Esophagus squamous epithelium (tissue), 5 donors: ENCODE data around the gene MRPL33. TPM values are rescaled to one million over a fixed set of nuclear protein-coding genes. Genes with fewer than 3 reads are reported as not detected.
A peak's percentile ranks its signal among the peaks of the same experiment; 100 is the strongest.

Experiments used
- DNase-seq: peaks from one replicate; lab custom pipeline; 2025; lab: John Stamatoyannopoulos, UW
- H3K27ac ChIP-seq, 4 donors: fragments of 200-600 bp; sonication (generic); one replicate each; pipeline ENCODE4 v1.5.1; 2016 to 2019; ENCODE audit warnings: mild to moderate bottlenecking in 1 of 4
- H3K27me3 ChIP-seq, 4 donors: fragments of 200-600 bp; sonication (generic); 1 replicate in 3 of 4; 2 replicates in 1 of 4; pipeline versions ENCODE4 v1.5.1 to v1.6.0; 2017 to 2021; ENCODE audit warnings: antibody characterized with exemption in 1 of 4
- H3K36me3 ChIP-seq, 3 donors: fragments of 200-600 bp; sonication (generic); one replicate each; pipeline ENCODE4 v1.5.1; 2016 to 2019
- H3K4me1 ChIP-seq, 3 donors: fragments of 200-600 bp; sonication (generic); one replicate each; pipeline ENCODE4 v1.5.1; 2017 to 2019
- H3K4me3 ChIP-seq, 4 donors: fragments of 200-600 bp; sonication (generic); 1 replicate in 3 of 4; 2 replicates in 1 of 4; pipeline ENCODE4 v1.5.1; 2016 to 2019; ENCODE audit warnings: mild to moderate bottlenecking in 2 of 4, moderate library complexity in 1 of 4
- H3K9me3 ChIP-seq, 3 donors: fragments of 200-600 bp; sonication (generic); one replicate each; pipeline ENCODE4 v1.5.1; 2016 to 2019
- POLR2A ChIP-seq, 4 donors: fragments of 450-650 bp; IDR thresholded peaks; one replicate each; pipeline ENCODE4 v1.6.1; 2017; ENCODE audit warnings: antibody characterized with exemption in 4 of 4, mild to moderate bottlenecking in 4 of 4, moderate library complexity in 3 of 4
- WGBS, 2 donors: methylation state at CpG; one replicate each; pipeline ENCODE4 v1.1.5; 2018; 5-methylcytosine and 5-hydroxymethylcytosine counted together
- intact Hi-C: fragments of 100-400 bp; cut with DNase I; formaldehyde crosslinking; loops from one replicate; pipeline ENCODE4 v1.15.0; 2022
- total RNA-seq, 4 donors: library from RNA; depleted of rRNA; stranded (reverse); fragments of >200 nt; gene quantifications; one replicate each; pipeline ENCODE4 v1.1.0, GENCODE V29; 2016
- TF ChIP-seq, protein P1 (sequence below), 6 experiments: fragments of 450-650 bp in 4 of 6; fragments of 200-600 bp in 2 of 6; sonication (generic) in 2 of 6; IDR thresholded peaks; one replicate each; pipeline ENCODE4 v1.5.1; 2016 to 2019; ENCODE audit warnings: antibody characterized with exemption in 6 of 6, mild to moderate bottlenecking in 4 of 6, moderate library complexity in 4 of 6
- donor health status: DM: yes; HTN: yes; CAD: no.

MRPL33 gene
- total RNA-seq, 4 donors from 2014 or later = 50.4 to 114 (median 70.9) TPM

DNA sequence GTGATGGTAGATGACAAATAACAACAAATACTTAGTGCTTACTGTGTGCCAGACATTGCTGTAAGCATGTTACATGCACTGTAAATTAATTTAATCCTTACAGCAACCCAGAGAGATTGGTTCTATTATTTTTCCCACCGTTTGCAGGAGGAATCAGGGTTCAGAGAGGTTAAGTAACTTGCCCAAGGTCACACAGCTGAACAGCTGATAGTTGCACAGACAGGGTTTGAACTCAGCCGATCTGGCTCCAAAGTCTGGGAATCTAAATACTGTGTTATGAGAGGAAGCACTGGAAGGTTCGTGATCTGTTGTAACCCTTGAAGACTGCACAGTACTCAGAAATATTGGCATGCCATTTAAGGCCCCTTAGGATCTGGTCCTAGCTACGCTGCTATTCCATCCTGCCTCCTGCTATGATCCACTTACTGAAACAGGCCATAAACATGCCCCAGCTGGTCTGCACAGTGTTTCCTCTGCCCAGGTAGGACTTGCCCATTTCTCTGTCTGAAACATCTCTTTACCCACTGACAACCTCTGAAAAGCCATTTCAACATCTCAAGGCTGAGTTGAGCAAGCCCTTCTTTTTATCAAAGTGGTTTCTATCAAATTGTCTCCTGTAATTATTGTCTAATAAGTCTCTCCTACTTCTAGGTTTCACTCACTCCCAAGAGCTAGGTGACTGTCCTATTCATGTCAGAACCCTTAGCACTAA, 40.4 kb upstream of the MRPL33 start:
- no peak overlapping the region for H3K4me3 ChIP-seq
- H3K36me3 ChIP-seq = no peaks in the 10 kb centered on the region
- TF ChIP-seq POLR2A (IDR thresholded peaks at IDR 0.05) = no peak
- TF ChIP-seq, protein P1, sequence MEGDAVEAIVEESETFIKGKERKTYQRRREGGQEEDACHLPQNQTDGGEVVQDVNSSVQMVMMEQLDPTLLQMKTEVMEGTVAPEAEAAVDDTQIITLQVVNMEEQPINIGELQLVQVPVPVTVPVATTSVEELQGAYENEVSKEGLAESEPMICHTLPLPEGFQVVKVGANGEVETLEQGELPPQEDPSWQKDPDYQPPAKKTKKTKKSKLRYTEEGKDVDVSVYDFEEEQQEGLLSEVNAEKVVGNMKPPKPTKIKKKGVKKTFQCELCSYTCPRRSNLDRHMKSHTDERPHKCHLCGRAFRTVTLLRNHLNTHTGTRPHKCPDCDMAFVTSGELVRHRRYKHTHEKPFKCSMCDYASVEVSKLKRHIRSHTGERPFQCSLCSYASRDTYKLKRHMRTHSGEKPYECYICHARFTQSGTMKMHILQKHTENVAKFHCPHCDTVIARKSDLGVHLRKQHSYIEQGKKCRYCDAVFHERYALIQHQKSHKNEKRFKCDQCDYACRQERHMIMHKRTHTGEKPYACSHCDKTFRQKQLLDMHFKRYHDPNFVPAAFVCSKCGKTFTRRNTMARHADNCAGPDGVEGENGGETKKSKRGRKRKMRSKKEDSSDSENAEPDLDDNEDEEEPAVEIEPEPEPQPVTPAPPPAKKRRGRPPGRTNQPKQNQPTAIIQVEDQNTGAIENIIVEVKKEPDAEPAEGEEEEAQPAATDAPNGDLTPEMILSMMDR (IDR thresholded peaks at IDR 0.05) = no peak
- no peak for DNase-seq
- WGBS, 2 donors = 24 to 33% methylated on average over 4 of the region's 4 CpGs
- no peaks in the 10 kb centered on the region for H3K27me3 ChIP-seq
- H3K9me3 ChIP-seq = no peaks in the 10 kb centered on the region
- H3K4me1 ChIP-seq = peaks cover 5 to 62% (median 33%) of the 10 kb centered on the region in 3 donors
- intact Hi-C loops = no loop called here
- H3K27ac ChIP-seq = peak overlapping the region in 3 of 4 donors; percentile 30 to 66 (median 42)

DNA sequence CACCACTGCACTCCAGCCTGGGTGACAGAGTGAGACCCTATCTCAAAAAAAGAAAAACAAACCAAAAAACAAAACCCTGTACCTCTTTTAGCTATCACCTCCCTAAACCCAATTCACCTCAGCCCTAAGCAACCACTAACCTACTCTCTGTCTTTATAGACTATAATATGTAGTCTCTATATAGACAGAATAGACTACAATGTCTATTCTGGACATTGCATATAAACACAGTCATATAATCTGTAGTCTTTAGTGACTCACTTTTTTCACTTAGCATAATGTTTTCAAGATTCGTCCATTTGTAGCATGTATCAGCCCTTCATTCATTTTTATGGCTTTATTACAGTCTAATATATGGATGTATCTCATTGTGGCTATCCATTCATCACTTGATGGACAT, 37.2 kb upstream of the MRPL33 start:
- H3K36me3 ChIP-seq = no peaks in the 10 kb centered on the region
- 53 to 78% methylated on average over 1 of the region's 1 CpG for WGBS, 2 donors
- no peak overlapping the region for H3K4me3 ChIP-seq
- peaks cover 6 to 64% (median 32%) of the 10 kb centered on the region in 3 donors for H3K4me1 ChIP-seq
- H3K9me3 ChIP-seq = no peaks in the 10 kb centered on the region
- no peaks in the 10 kb centered on the region for H3K27me3 ChIP-seq
- DNase-seq = no peak
- peak overlapping the region in 1 of 4 donors; percentile 88 for H3K27ac ChIP-seq
- TF ChIP-seq, protein P1 (IDR thresholded peaks at IDR 0.05) = no peak
- TF ChIP-seq POLR2A (IDR thresholded peaks at IDR 0.05) = no peak
- intact Hi-C loops = no loop called here

DNA sequence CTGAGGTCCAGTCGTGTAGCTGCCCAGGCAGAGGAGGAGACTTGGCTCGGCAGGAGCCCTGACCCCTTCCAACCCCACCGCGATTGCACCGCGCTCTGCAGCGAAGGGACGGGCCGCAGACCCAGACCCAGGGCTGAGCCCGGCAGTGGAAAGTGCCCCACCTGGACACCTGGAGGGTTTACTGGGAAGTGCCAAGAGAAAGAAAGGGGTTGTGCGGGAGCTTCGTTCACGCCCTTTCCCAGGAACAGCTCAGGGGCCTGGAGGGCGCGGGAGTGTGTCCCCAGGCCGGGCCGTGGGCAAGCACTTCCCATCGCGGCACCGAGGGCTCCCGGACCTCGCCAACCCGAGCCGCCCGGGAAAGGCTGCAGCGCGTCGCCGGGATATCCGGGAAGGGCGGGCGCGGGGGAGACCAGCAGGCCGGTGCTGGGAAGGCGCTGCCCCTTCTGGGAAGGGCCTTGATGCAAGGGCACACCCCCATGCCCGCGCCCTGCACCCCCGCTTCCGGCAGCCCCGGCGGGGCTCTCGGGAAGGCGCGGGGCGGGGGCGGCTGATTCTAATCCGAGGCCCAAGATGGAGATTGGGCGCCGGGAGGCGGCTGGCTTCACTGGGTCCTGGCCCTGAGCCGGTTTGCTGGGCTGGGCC, 36.1 kb upstream of the MRPL33 start:
- H3K4me1 ChIP-seq = peaks cover 6 to 53% (median 26%) of the 10 kb centered on the region in 3 donors
- H3K27ac ChIP-seq = peak overlapping the region; percentile 85 to 88 (median 87)
- peak overlapping the region; percentile 40 to 68 (median 54) for H3K4me3 ChIP-seq
- TF ChIP-seq POLR2A (IDR thresholded peaks at IDR 0.05) = peak in 2 of 4 donors; percentile 48 to 69
- TF ChIP-seq, protein P1 (IDR thresholded peaks at IDR 0.05) = peak in 2 of 6 experiments; percentile 8 to 36
- no peaks in the 10 kb centered on the region for H3K36me3 ChIP-seq
- no peak for DNase-seq
- WGBS, 2 donors = 0 to 8% methylated on average over 1 to 9 of the region's 51 CpGs
- intact Hi-C loops = no loop called here
- H3K27me3 ChIP-seq = no peaks in the 10 kb centered on the region
- no peaks in the 10 kb centered on the region for H3K9me3 ChIP-seq

DNA sequence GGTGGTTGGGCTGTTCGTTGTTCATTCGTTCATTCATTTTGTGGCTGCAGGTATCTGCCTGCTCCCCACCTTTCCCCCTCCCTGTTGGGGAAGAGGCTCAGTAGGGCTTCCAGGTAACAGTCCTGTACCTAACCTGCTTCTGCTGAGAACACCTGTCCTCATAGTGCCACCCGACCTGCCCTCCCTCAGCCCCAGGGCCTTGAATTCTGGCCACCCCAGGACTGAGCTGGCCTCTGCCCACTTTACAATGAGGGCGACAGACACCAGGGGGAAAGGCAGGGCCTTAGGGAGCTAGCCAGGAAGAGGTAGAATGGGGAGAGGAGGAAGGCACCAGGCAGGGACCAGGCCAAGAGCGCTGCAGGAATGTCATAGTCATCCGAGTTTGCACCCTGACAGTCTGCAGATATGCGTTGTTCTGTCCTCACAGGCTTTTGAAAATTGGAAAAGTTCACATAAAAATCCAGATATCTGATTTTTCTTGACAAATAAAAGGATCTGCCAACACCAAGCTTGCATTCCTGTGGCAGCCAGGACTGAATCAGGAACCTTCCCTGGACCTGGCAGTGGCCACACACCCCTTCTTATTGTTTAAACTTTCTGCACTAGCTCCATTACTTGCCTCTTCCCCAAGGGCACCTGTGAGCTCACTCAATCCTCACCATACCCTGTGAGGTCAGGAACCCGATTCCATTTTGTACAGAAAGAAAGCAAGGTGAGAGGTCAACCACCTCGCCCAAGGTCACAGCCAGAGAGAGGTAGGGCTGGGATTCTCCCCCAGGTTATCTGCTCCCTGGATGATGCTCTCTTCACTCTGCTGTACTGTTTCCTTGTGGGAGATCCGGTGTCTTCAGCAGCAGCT, 35.3 kb upstream of the MRPL33 start:
- Histone ChIP-seq H3K36me3 (no peaks in the 10 kb centered on the region), H3K27ac (peak overlapping the region; percentile 85 to 88 (median 87))

More for the DNA sequence above, 35.3 kb upstream of the MRPL33 start:
- WGBS, 2 donors = 72 to 74% methylated on average over 6 to 9 of the region's 10 CpGs
- intact Hi-C loops = no loop called here
- Histone ChIP-seq H3K27me3 (no peaks in the 10 kb centered on the region), H3K9me3 (no peaks in the 10 kb centered on the region), H3K4me1 (peaks cover 6 to 44% (median 17%) of the 10 kb centered on the region in 3 donors), H3K4me3 (peak overlapping the region; percentile 40 to 68 (median 54))
- TF ChIP-seq, protein P1 (IDR thresholded peaks at IDR 0.05) = no peak
- no peak for TF ChIP-seq POLR2A (IDR thresholded peaks at IDR 0.05)
- no peak for DNase-seq
